ENCODE data around the gene PPP3R2. TPM values are rescaled to one million over a fixed set of nuclear protein-coding genes. Genes with fewer than 3 reads are reported as not detected.
"Not testable (repeated sequence)": the region's sequence is repeated elsewhere in the genome, so short reads cannot be mapped to it uniquely, and the experiment has no call there.

Gene PPP3R2
- polyA plus RNA-seq, 2 donors, result not detected

GRCh38 chr9:101591787-101592446, 2.9 kb downstream of the PPP3R2 start:
- Histone ChIP-seq H3K36me3 (ENCODE audit: control insufficient read depth in 2 of 2, insufficient read depth in 2 of 2, low read length in 1 of 2) (no peaks in the 10 kb centered on the region), H3K4me3 (ENCODE audit: low read depth in 1 of 2, low read length in 2 of 2) (no peak overlapping the region), H3K9me3 (ENCODE audit: control insufficient read depth in 2 of 2, insufficient read depth in 1 of 2, low read depth in 1 of 2, low read length in 1 of 2) (no peaks in the 10 kb centered on the region), H3K4me1 (ENCODE audit: control insufficient read depth in 2 of 2, insufficient read depth in 2 of 2, low read length in 1 of 2) (no peaks in the 10 kb centered on the region), H3K27me3 (ENCODE audit: control insufficient read depth in 1 of 2, insufficient read depth in 2 of 2, low read length in 2 of 2) (no peaks in the 10 kb centered on the region), H3K27ac (ENCODE audit: low read depth in 2 of 2, low read length in 1 of 2) (no peak overlapping the region)

GRCh38 chr9:101590901-101591300, 3.9 kb downstream of the PPP3R2 start:
- no peaks in the 10 kb centered on the region for H3K9me3 ChIP-seq (ENCODE audit: control insufficient read depth in 2 of 2, insufficient read depth in 1 of 2, low read depth in 1 of 2, low read length in 1 of 2)
- H3K36me3 ChIP-seq (ENCODE audit: control insufficient read depth in 2 of 2, insufficient read depth in 2 of 2, low read length in 1 of 2), result no peaks in the 10 kb centered on the region
- no peak overlapping the region for H3K4me3 ChIP-seq (ENCODE audit: low read depth in 1 of 2, low read length in 2 of 2)
- no peak overlapping the region for H3K27ac ChIP-seq (ENCODE audit: low read depth in 2 of 2, low read length in 1 of 2)
- no peaks in the 10 kb centered on the region for H3K4me1 ChIP-seq (ENCODE audit: control insufficient read depth in 2 of 2, insufficient read depth in 2 of 2, low read length in 1 of 2)
- no peaks in the 10 kb centered on the region for H3K27me3 ChIP-seq (ENCODE audit: control insufficient read depth in 1 of 2, insufficient read depth in 2 of 2, low read length in 2 of 2)
- 89 to 90% methylated on average over 3 of the region's 3 CpGs for WGBS, 2 donors

GRCh38 chr9:101590074-101590473, 4.7 kb downstream of the PPP3R2 start:
- 76 to 81% methylated on average over 6 of the region's 6 CpGs for WGBS, 2 donors
- H3K36me3 ChIP-seq (ENCODE audit: control insufficient read depth in 2 of 2, insufficient read depth in 2 of 2, low read length in 1 of 2); H3K9me3 ChIP-seq (ENCODE audit: control insufficient read depth in 2 of 2, insufficient read depth in 1 of 2, low read depth in 1 of 2, low read length in 1 of 2); H3K4me1 ChIP-seq (ENCODE audit: control insufficient read depth in 2 of 2, insufficient read depth in 2 of 2, low read length in 1 of 2); H3K27ac ChIP-seq (ENCODE audit: low read depth in 2 of 2, low read length in 1 of 2); H3K27me3 ChIP-seq (ENCODE audit: control insufficient read depth in 1 of 2, insufficient read depth in 2 of 2, low read length in 2 of 2); H3K4me3 ChIP-seq (ENCODE audit: low read depth in 1 of 2, low read length in 2 of 2): not testable (repeated sequence)

- Histone ChIP-seq H3K9me3 (ENCODE audit: control insufficient read depth in 2 of 2, insufficient read depth in 1 of 2, low read depth in 1 of 2, low read length in 1 of 2) (no peaks in the 10 kb centered on the region), H3K36me3 (ENCODE audit: control insufficient read depth in 2 of 2, insufficient read depth in 2 of 2, low read length in 1 of 2) (no peaks in the 10 kb centered on the region), H3K4me1 (ENCODE audit: control insufficient read depth in 2 of 2, insufficient read depth in 2 of 2, low read length in 1 of 2) (no peaks in the 10 kb centered on the region), H3K27ac (ENCODE audit: low read depth in 2 of 2, low read length in 1 of 2) (no peak overlapping the region), H3K27me3 (ENCODE audit: control insufficient read depth in 1 of 2, insufficient read depth in 2 of 2, low read length in 2 of 2) (no peaks in the 10 kb centered on the region), H3K4me3 (ENCODE audit: low read depth in 1 of 2, low read length in 2 of 2) (no peak overlapping the region)
- 84 to 89% methylated on average over 4 of the region's 4 CpGs for WGBS, 2 donors
Measured at GRCh38 chr9:101587332-101588043, 7.3 kb downstream of the PPP3R2 start.

- Histone ChIP-seq H3K36me3 (ENCODE audit: control insufficient read depth in 2 of 2, insufficient read depth in 2 of 2, low read length in 1 of 2) (no peaks in the 10 kb centered on the region), H3K27me3 (ENCODE audit: control insufficient read depth in 1 of 2, insufficient read depth in 2 of 2, low read length in 2 of 2) (no peaks in the 10 kb centered on the region), H3K9me3 (ENCODE audit: control insufficient read depth in 2 of 2, insufficient read depth in 1 of 2, low read depth in 1 of 2, low read length in 1 of 2) (no peaks in the 10 kb centered on the region), H3K4me3 (ENCODE audit: low read depth in 1 of 2, low read length in 2 of 2) (no peak overlapping the region), H3K27ac (ENCODE audit: low read depth in 2 of 2, low read length in 1 of 2) (no peak overlapping the region), H3K4me1 (ENCODE audit: control insufficient read depth in 2 of 2, insufficient read depth in 2 of 2, low read length in 1 of 2) (no peaks in the 10 kb centered on the region)
- 66 to 88% methylated on average over 5 of the region's 5 CpGs for WGBS, 2 donors
Measured at GRCh38 chr9:101586651-101587050, 8.1 kb downstream of the PPP3R2 start.

GRCh38 chr9:101585740-101586139, 9.0 kb downstream of the PPP3R2 start:
- H3K27ac ChIP-seq (ENCODE audit: low read depth in 2 of 2, low read length in 1 of 2), result no peak overlapping the region
- H3K27me3 ChIP-seq (ENCODE audit: control insufficient read depth in 1 of 2, insufficient read depth in 2 of 2, low read length in 2 of 2), result no peaks in the 10 kb centered on the region
- no peaks in the 10 kb centered on the region for H3K36me3 ChIP-seq (ENCODE audit: control insufficient read depth in 2 of 2, insufficient read depth in 2 of 2, low read length in 1 of 2)
- H3K9me3 ChIP-seq (ENCODE audit: control insufficient read depth in 2 of 2, insufficient read depth in 1 of 2, low read depth in 1 of 2, low read length in 1 of 2), result no peaks in the 10 kb centered on the region
- no peaks in the 10 kb centered on the region for H3K4me1 ChIP-seq (ENCODE audit: control insufficient read depth in 2 of 2, insufficient read depth in 2 of 2, low read length in 1 of 2)
- no peak overlapping the region for H3K4me3 ChIP-seq (ENCODE audit: low read depth in 1 of 2, low read length in 2 of 2)
- 45 to 59% methylated on average over 3 of the region's 3 CpGs for WGBS, 2 donors

- H3K27me3 ChIP-seq (ENCODE audit: control insufficient read depth in 1 of 2, insufficient read depth in 2 of 2, low read length in 2 of 2), result no peaks in the 10 kb centered on the region
- WGBS, 2 donors, result 44 to 53% methylated on average over 1 of the region's 1 CpG
- H3K4me1 ChIP-seq (ENCODE audit: control insufficient read depth in 2 of 2, insufficient read depth in 2 of 2, low read length in 1 of 2), result no peaks in the 10 kb centered on the region
Measured at GRCh38 chr9:101582553-101582952, 12.2 kb downstream of the PPP3R2 start.

GRCh38 chr9:101579711-101580545, 14.8 kb downstream of the PPP3R2 start:
- H3K27me3 ChIP-seq (ENCODE audit: control insufficient read depth in 1 of 2, insufficient read depth in 2 of 2, low read length in 2 of 2), result no peaks in the 10 kb centered on the region
- H3K4me1 ChIP-seq (ENCODE audit: control insufficient read depth in 2 of 2, insufficient read depth in 2 of 2, low read length in 1 of 2), result no peaks in the 10 kb centered on the region
- no peak overlapping the region for H3K4me3 ChIP-seq (ENCODE audit: low read depth in 1 of 2, low read length in 2 of 2)
- H3K9me3 ChIP-seq (ENCODE audit: control insufficient read depth in 2 of 2, insufficient read depth in 1 of 2, low read depth in 1 of 2, low read length in 1 of 2), result peaks cover 0 to 2% of the 10 kb centered on the region in 2 donors
- no peaks in the 10 kb centered on the region for H3K36me3 ChIP-seq (ENCODE audit: control insufficient read depth in 2 of 2, insufficient read depth in 2 of 2, low read length in 1 of 2)
- WGBS, 2 donors, result 82 to 85% methylated on average over 6 of the region's 6 CpGs
- no peak overlapping the region for H3K27ac ChIP-seq (ENCODE audit: low read depth in 2 of 2, low read length in 1 of 2)

More at GRCh38 chr9:101582553-101582952, 12.2 kb downstream of the PPP3R2 start:
- Histone ChIP-seq H3K27ac (ENCODE audit: low read depth in 2 of 2, low read length in 1 of 2) (no peak overlapping the region), H3K36me3 (ENCODE audit: control insufficient read depth in 2 of 2, insufficient read depth in 2 of 2, low read length in 1 of 2) (no peaks in the 10 kb centered on the region), H3K9me3 (ENCODE audit: control insufficient read depth in 2 of 2, insufficient read depth in 1 of 2, low read depth in 1 of 2, low read length in 1 of 2) (peaks cover 0 to 2% of the 10 kb centered on the region in 2 donors), H3K4me3 (ENCODE audit: low read depth in 1 of 2, low read length in 2 of 2) (no peak overlapping the region)

- Histone ChIP-seq H3K4me3 (ENCODE audit: low read depth in 1 of 2, low read length in 2 of 2) (no peak overlapping the region), H3K9me3 (ENCODE audit: control insufficient read depth in 2 of 2, insufficient read depth in 1 of 2, low read depth in 1 of 2, low read length in 1 of 2) (peaks cover 0 to 2% of the 10 kb centered on the region in 2 donors), H3K27me3 (ENCODE audit: control insufficient read depth in 1 of 2, insufficient read depth in 2 of 2, low read length in 2 of 2) (no peaks in the 10 kb centered on the region), H3K27ac (ENCODE audit: low read depth in 2 of 2, low read length in 1 of 2) (no peak overlapping the region), H3K36me3 (ENCODE audit: control insufficient read depth in 2 of 2, insufficient read depth in 2 of 2, low read length in 1 of 2) (no peaks in the 10 kb centered on the region), H3K4me1 (ENCODE audit: control insufficient read depth in 2 of 2, insufficient read depth in 2 of 2, low read length in 1 of 2) (no peaks in the 10 kb centered on the region)
- 76 to 77% methylated on average over 3 of the region's 3 CpGs for WGBS, 2 donors
Measured at GRCh38 chr9:101578378-101578777, 16.4 kb downstream of the PPP3R2 start.
